Measurements from ENCODE around the gene TREH. TPM values are rescaled to one million over a fixed set of nuclear protein-coding genes. Genes with fewer than 3 reads are reported as not detected.

The TREH gene
- total RNA-seq, 1 experiment from 2014 or later, result 0.15 TPM

DNA sequence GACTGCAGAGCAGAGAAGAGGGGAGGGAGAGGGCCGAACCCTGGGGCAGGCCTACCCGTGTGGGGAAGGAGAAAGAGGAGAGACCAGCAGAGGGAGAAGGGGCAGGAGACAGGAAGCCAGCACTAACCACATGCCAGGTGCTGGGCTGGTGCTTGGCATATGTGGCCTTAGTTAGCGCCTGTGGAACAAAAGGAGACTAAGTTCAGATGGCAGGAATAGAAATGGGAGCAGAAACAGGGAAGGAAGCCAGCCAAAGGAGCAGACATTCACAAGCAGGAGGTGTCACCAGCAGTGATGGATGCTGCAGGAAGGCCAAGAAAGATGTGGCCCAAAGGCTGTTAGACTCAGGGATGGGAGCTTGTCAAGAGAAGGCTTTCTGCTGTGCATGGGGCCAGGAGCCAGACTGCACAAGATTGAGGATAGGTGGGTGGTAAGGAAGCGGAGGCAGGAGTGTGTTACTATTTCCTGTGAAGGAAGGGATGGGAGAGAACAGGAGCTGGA lies 26.7 kb downstream of the TREH start:
- H3K27ac ChIP-seq (ENCODE audit: low read depth, low read length), result no peak overlapping the region
- ATAC-seq (no peak), DNase-seq (ENCODE audit: low read depth, low spot score) (no peak)
- BruUV-seq (replicated peaks), result no TSS peak
- H3K4me3 ChIP-seq (replicated peaks in 1 of 2; ENCODE audit: low read depth in 1 of 2, low read length in 2 of 2), result no peak overlapping the region
- H3K9me2 ChIP-seq (ENCODE audit: insufficient read depth), result no peaks in the 10 kb centered on the region
- no peaks in the 10 kb centered on the region for H3K79me2 ChIP-seq (ENCODE audit: insufficient read depth, low read length)
- TF ChIP-seq POLR2AphosphoS5 (IDR thresholded peaks at IDR 0.05; ENCODE audit: low read depth, low read length) (no peak), CBX3 (IDR thresholded peaks at IDR 0.05; ENCODE audit: low read depth) (no peak), POLR2A (IDR thresholded peaks at IDR 0.05; ENCODE audit: borderline replicate concordance, extremely low read depth, insufficient read depth, insufficient read length) (no peak), RAD21 (IDR thresholded peaks at IDR 0.05; ENCODE audit: low read depth) (no peak), FOSL1 (IDR thresholded peaks at IDR 0.05; ENCODE audit: low read depth) (no peak), SP1 (IDR thresholded peaks at IDR 0.05; ENCODE audit: low read depth) (no peak), JUND (IDR thresholded peaks at IDR 0.05) (no peak), SRF (IDR thresholded peaks at IDR 0.05; ENCODE audit: low read depth) (no peak), ZNF274 (IDR thresholded peaks at IDR 0.05; ENCODE audit: low read depth, low read length) (no peak), EZH2phosphoT487 (IDR thresholded peaks at IDR 0.05; ENCODE audit: borderline replicate concordance) (no peak), YY1 (IDR thresholded peaks at IDR 0.05; ENCODE audit: extremely low read depth, insufficient replicate concordance, low read depth, low read length) (no peak), EGR1 (IDR thresholded peaks at IDR 0.05; ENCODE audit: low read depth) (no peak), SIN3A (IDR thresholded peaks at IDR 0.05; ENCODE audit: low read depth) (no peak)
- TF ChIP-seq, protein P1, sequence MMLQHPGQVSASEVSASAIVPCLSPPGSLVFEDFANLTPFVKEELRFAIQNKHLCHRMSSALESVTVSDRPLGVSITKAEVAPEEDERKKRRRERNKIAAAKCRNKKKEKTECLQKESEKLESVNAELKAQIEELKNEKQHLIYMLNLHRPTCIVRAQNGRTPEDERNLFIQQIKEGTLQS (IDR thresholded peaks at IDR 0.05), result no peak
- TF ChIP-seq, protein P2, sequence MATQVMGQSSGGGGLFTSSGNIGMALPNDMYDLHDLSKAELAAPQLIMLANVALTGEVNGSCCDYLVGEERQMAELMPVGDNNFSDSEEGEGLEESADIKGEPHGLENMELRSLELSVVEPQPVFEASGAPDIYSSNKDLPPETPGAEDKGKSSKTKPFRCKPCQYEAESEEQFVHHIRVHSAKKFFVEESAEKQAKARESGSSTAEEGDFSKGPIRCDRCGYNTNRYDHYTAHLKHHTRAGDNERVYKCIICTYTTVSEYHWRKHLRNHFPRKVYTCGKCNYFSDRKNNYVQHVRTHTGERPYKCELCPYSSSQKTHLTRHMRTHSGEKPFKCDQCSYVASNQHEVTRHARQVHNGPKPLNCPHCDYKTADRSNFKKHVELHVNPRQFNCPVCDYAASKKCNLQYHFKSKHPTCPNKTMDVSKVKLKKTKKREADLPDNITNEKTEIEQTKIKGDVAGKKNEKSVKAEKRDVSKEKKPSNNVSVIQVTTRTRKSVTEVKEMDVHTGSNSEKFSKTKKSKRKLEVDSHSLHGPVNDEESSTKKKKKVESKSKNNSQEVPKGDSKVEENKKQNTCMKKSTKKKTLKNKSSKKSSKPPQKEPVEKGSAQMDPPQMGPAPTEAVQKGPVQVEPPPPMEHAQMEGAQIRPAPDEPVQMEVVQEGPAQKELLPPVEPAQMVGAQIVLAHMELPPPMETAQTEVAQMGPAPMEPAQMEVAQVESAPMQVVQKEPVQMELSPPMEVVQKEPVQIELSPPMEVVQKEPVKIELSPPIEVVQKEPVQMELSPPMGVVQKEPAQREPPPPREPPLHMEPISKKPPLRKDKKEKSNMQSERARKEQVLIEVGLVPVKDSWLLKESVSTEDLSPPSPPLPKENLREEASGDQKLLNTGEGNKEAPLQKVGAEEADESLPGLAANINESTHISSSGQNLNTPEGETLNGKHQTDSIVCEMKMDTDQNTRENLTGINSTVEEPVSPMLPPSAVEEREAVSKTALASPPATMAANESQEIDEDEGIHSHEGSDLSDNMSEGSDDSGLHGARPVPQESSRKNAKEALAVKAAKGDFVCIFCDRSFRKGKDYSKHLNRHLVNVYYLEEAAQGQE (IDR thresholded peaks at IDR 0.05; ENCODE audit: low read depth), result no peak
- TF ChIP-seq, protein P3, sequence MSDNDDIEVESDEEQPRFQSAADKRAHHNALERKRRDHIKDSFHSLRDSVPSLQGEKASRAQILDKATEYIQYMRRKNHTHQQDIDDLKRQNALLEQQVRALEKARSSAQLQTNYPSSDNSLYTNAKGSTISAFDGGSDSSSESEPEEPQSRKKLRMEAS (IDR thresholded peaks at IDR 0.05), result no peak
- TF ChIP-seq, protein P4, sequence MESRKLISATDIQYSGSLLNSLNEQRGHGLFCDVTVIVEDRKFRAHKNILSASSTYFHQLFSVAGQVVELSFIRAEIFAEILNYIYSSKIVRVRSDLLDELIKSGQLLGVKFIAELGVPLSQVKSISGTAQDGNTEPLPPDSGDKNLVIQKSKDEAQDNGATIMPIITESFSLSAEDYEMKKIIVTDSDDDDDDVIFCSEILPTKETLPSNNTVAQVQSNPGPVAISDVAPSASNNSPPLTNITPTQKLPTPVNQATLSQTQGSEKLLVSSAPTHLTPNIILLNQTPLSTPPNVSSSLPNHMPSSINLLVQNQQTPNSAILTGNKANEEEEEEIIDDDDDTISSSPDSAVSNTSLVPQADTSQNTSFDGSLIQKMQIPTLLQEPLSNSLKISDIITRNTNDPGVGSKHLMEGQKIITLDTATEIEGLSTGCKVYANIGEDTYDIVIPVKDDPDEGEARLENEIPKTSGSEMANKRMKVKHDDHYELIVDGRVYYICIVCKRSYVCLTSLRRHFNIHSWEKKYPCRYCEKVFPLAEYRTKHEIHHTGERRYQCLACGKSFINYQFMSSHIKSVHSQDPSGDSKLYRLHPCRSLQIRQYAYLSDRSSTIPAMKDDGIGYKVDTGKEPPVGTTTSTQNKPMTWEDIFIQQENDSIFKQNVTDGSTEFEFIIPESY (IDR thresholded peaks at IDR 0.05; ENCODE audit: extremely low read depth, insufficient replicate concordance, low read length), result no peak
- TF ChIP-seq, protein P5, sequence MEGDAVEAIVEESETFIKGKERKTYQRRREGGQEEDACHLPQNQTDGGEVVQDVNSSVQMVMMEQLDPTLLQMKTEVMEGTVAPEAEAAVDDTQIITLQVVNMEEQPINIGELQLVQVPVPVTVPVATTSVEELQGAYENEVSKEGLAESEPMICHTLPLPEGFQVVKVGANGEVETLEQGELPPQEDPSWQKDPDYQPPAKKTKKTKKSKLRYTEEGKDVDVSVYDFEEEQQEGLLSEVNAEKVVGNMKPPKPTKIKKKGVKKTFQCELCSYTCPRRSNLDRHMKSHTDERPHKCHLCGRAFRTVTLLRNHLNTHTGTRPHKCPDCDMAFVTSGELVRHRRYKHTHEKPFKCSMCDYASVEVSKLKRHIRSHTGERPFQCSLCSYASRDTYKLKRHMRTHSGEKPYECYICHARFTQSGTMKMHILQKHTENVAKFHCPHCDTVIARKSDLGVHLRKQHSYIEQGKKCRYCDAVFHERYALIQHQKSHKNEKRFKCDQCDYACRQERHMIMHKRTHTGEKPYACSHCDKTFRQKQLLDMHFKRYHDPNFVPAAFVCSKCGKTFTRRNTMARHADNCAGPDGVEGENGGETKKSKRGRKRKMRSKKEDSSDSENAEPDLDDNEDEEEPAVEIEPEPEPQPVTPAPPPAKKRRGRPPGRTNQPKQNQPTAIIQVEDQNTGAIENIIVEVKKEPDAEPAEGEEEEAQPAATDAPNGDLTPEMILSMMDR (IDR thresholded peaks at IDR 0.05 in 2 of 3, conservative IDR thresholded peaks at IDR 0.05 in 1 of 3; ENCODE audit: borderline replicate concordance in 1 of 3, insufficient read depth in 1 of 3, low read depth in 2 of 3, low read length in 2 of 3), result no peak
- no peak overlapping the region for H3K4me2 ChIP-seq (ENCODE audit: low read length)
- H3K4me1 ChIP-seq (ENCODE audit: control insufficient read depth in 1 of 2, insufficient read depth in 2 of 2, low read length in 2 of 2), result 0 out of 4 replicates have a peak, but pooled peaks cover 0 to under 1% of the 10 kb centered on the region in 2 experiments
- intact Hi-C loops (cut with micrococcal nuclease), result no loop called here
- ChIA-PET CTCF (no interaction called here), RAD21 (ENCODE audit: low non-redundant PET in 1 of 2, low total read pairs in 2 of 2, uncharacterized antibody in 2 of 2, unreplicated experiment in 2 of 2) (no interaction called here), POLR2A (no interaction called here)
- no peaks in the 10 kb centered on the region for H4K20me1 ChIP-seq (ENCODE audit: insufficient read depth)
- H3K36me3 ChIP-seq (ENCODE audit: control insufficient read depth in 1 of 2, insufficient read depth in 2 of 2, low read length in 2 of 2), result peaks cover 13 to 18% of the 10 kb centered on the region in 2 experiments; a peak in 3 of 4 replicates
- H3K9ac ChIP-seq (ENCODE audit: low read length), result no peak overlapping the region
- H3K27me3 ChIP-seq (ENCODE audit: insufficient read depth, low read length), result no peaks in the 10 kb centered on the region
- no peak overlapping the region for H2AFZ ChIP-seq (ENCODE audit: low read depth, low read length, poor library complexity, severe bottlenecking)
- H3K9me3 ChIP-seq (ENCODE audit: control insufficient read depth in 1 of 2, insufficient read depth in 1 of 2, low read depth in 1 of 2, low read length in 2 of 2), result no peaks in the 10 kb centered on the region
